ENCODE measurements around the gene URM1. TPM values are rescaled to one million over a fixed set of nuclear protein-coding genes. Genes with fewer than 3 reads are reported as not detected.

URM1 gene
- total and polyA plus RNA-seq, 2 donors (not counting 1 experiment from before 2014, with no cell fraction given), result 28.6 to 35.3 TPM

DNA sequence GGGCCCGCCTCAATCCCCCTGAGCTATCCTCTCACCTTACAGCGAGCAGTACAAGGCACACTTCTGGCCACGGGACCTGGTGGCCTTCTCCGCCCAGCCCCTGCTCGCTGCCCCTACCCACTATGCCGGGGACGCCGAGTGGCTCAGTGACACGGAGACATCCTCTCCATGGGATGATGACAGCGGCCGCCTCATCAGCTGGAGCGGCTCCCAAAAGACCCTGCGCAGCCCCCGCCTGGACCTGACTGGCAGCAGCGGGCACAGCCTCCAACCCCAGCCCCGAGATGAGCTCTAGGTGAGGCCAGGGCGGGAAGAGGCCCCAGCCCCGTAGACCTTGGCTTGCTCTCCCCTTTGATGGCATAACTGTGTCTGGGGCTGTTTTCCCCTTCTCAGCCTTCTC is 64.4 kb downstream of the URM1 start:
- no peaks in the 10 kb centered on the region for H3K79me2 ChIP-seq (ENCODE audit: control insufficient read depth, insufficient read depth, low read length)
- H3K4me1 ChIP-seq (ENCODE audit: control insufficient read depth, extremely low read depth, insufficient read depth, low read length), result peaks cover 4% of the 10 kb centered on the region
- DNase-seq (ENCODE audit: low read depth in 2 of 2), result no peak
- no peak overlapping the region for H2AFZ ChIP-seq (ENCODE audit: low read length)
- H3K4me3 ChIP-seq (replicated peaks in 1 of 4; ENCODE audit: control extremely low read depth in 1 of 4, insufficient read depth in 1 of 4, low read depth in 3 of 4, low read length in 4 of 4), result no peak overlapping the region
- no peak overlapping the region for H3K27ac ChIP-seq (ENCODE audit: insufficient read depth, low read length)
- H3K4me2 ChIP-seq (ENCODE audit: extremely low read depth, insufficient read depth, low read length), result no peak overlapping the region
- peaks cover 4% of the 10 kb centered on the region for H3K36me3 ChIP-seq (ENCODE audit: control insufficient read depth, insufficient read depth, low read length)
- H3K9me3 ChIP-seq (ENCODE audit: control insufficient read depth, insufficient read depth, low read depth, low read length), result no peaks in the 10 kb centered on the region
- TF ChIP-seq, protein P1, sequence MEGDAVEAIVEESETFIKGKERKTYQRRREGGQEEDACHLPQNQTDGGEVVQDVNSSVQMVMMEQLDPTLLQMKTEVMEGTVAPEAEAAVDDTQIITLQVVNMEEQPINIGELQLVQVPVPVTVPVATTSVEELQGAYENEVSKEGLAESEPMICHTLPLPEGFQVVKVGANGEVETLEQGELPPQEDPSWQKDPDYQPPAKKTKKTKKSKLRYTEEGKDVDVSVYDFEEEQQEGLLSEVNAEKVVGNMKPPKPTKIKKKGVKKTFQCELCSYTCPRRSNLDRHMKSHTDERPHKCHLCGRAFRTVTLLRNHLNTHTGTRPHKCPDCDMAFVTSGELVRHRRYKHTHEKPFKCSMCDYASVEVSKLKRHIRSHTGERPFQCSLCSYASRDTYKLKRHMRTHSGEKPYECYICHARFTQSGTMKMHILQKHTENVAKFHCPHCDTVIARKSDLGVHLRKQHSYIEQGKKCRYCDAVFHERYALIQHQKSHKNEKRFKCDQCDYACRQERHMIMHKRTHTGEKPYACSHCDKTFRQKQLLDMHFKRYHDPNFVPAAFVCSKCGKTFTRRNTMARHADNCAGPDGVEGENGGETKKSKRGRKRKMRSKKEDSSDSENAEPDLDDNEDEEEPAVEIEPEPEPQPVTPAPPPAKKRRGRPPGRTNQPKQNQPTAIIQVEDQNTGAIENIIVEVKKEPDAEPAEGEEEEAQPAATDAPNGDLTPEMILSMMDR (conservative IDR thresholded peaks at IDR 0.05 in 1 of 2, IDR thresholded peaks at IDR 0.05 in 1 of 2; ENCODE audit: low read depth in 1 of 2, low read length in 2 of 2), result no peak
- TF ChIP-seq EZH2 (IDR thresholded peaks at IDR 0.05; ENCODE audit: low read length, missing control alignments), result no peak
- no peaks in the 10 kb centered on the region for H4K20me1 ChIP-seq (ENCODE audit: control insufficient read depth, extremely low read depth, insufficient read depth, low read length)
- no peak overlapping the region for H3K9ac ChIP-seq (ENCODE audit: insufficient read depth, low read length)
- no peaks in the 10 kb centered on the region for H3K27me3 ChIP-seq (ENCODE audit: control insufficient read depth, insufficient read depth, low read length)

GRCh38 chr9:128438343-128439109 is 67.4 kb downstream of the URM1 start:
- TF ChIP-seq EZH2 (IDR thresholded peaks at IDR 0.05; ENCODE audit: low read length, missing control alignments), result no peak
- TF ChIP-seq, protein P1 (conservative IDR thresholded peaks at IDR 0.05 in 1 of 2, IDR thresholded peaks at IDR 0.05 in 1 of 2; ENCODE audit: low read depth in 1 of 2, low read length in 2 of 2), result peak; percentile 74 to 95
- Histone ChIP-seq H3K9ac (ENCODE audit: insufficient read depth, low read length) (no peak overlapping the region), H3K4me3 (replicated peaks in 1 of 4; ENCODE audit: control extremely low read depth in 1 of 4, insufficient read depth in 1 of 4, low read depth in 3 of 4, low read length in 4 of 4) (no peak overlapping the region), H3K4me1 (ENCODE audit: control insufficient read depth, extremely low read depth, insufficient read depth, low read length) (peaks cover 4% of the 10 kb centered on the region), H2AFZ (ENCODE audit: low read length) (peak overlapping the region; percentile 45), H3K4me2 (ENCODE audit: extremely low read depth, insufficient read depth, low read length) (no peak overlapping the region), H3K79me2 (ENCODE audit: control insufficient read depth, insufficient read depth, low read length) (no peaks in the 10 kb centered on the region), H4K20me1 (ENCODE audit: control insufficient read depth, extremely low read depth, insufficient read depth, low read length) (no peaks in the 10 kb centered on the region), H3K9me3 (ENCODE audit: control insufficient read depth, insufficient read depth, low read depth, low read length) (no peaks in the 10 kb centered on the region), H3K27ac (ENCODE audit: insufficient read depth, low read length) (no peak overlapping the region), H3K36me3 (ENCODE audit: control insufficient read depth, insufficient read depth, low read length) (peaks cover 1% of the 10 kb centered on the region), H3K27me3 (ENCODE audit: control insufficient read depth, insufficient read depth, low read length) (no peaks in the 10 kb centered on the region)
- peak; percentile 62 to 80 for DNase-seq (ENCODE audit: low read depth in 2 of 2)

- H3K4me1 ChIP-seq (ENCODE audit: control insufficient read depth, extremely low read depth, insufficient read depth, low read length), result peaks cover 4% of the 10 kb centered on the region
- no peaks in the 10 kb centered on the region for H4K20me1 ChIP-seq (ENCODE audit: control insufficient read depth, extremely low read depth, insufficient read depth, low read length)
- no peak overlapping the region for H3K4me3 ChIP-seq (replicated peaks in 1 of 4; ENCODE audit: control extremely low read depth in 1 of 4, insufficient read depth in 1 of 4, low read depth in 3 of 4, low read length in 4 of 4)
- H2AFZ ChIP-seq (ENCODE audit: low read length), result no peak overlapping the region
- H3K27ac ChIP-seq (ENCODE audit: insufficient read depth, low read length), result no peak overlapping the region
- no peak for DNase-seq (ENCODE audit: low read depth in 2 of 2)
- no peaks in the 10 kb centered on the region for H3K27me3 ChIP-seq (ENCODE audit: control insufficient read depth, insufficient read depth, low read length)
- TF ChIP-seq EZH2 (IDR thresholded peaks at IDR 0.05; ENCODE audit: low read length, missing control alignments), result no peak
- TF ChIP-seq, protein P1 (conservative IDR thresholded peaks at IDR 0.05 in 1 of 2, IDR thresholded peaks at IDR 0.05 in 1 of 2; ENCODE audit: low read depth in 1 of 2, low read length in 2 of 2), result no peak
- no peak overlapping the region for H3K9ac ChIP-seq (ENCODE audit: insufficient read depth, low read length)
- no peaks in the 10 kb centered on the region for H3K9me3 ChIP-seq (ENCODE audit: control insufficient read depth, insufficient read depth, low read depth, low read length)
- peaks cover 1% of the 10 kb centered on the region for H3K36me3 ChIP-seq (ENCODE audit: control insufficient read depth, insufficient read depth, low read length)
- no peak overlapping the region for H3K4me2 ChIP-seq (ENCODE audit: extremely low read depth, insufficient read depth, low read length)
- H3K79me2 ChIP-seq (ENCODE audit: control insufficient read depth, insufficient read depth, low read length), result no peaks in the 10 kb centered on the region
These were observed 68.1 kb downstream of the URM1 start for GRCh38 chr9:128439273-128439672.

Other genes starting within 250 kb of the URM1 start
- 57.3 and 57.6 TPM in 2 replicates for gene PTGES2, start 243.6 kb upstream of the URM1 start, total RNA-seq
- 44.8 and 60.7 TPM in 2 replicates for gene PTGES2, start 243.6 kb upstream of the URM1 start, polyA plus RNA-seq
- not detected in 2 replicates for gene LCN2, start 221.9 kb upstream of the URM1 start, total RNA-seq
- gene LCN2, start 221.9 kb upstream of the URM1 start, polyA plus RNA-seq, result not detected in 2 replicates
- gene BBLN, start 211.1 kb upstream of the URM1 start, total RNA-seq, result 22.1 and 29.4 TPM in 2 replicates
- 23.8 TPM in 2 replicates for gene BBLN, start 211.1 kb upstream of the URM1 start, polyA plus RNA-seq
- 21.3 and 27.2 TPM in 2 replicates for gene CIZ1, start 179.8 kb upstream of the URM1 start, total RNA-seq
- gene CIZ1, start 179.8 kb upstream of the URM1 start, polyA plus RNA-seq, result 26.1 and 48.4 TPM in 2 replicates
- 11.8 and 30.4 TPM in 2 replicates for gene DNM1, start 168.0 kb upstream of the URM1 start, total RNA-seq
- 3.7 and 11.6 TPM in 2 replicates for gene DNM1, start 168.0 kb upstream of the URM1 start, polyA plus RNA-seq
- gene GOLGA2, start 95.4 kb upstream of the URM1 start, total RNA-seq, result 96.0 and 118 TPM in 2 replicates
- 107 and 126 TPM in 2 replicates for gene GOLGA2, start 95.4 kb upstream of the URM1 start, polyA plus RNA-seq
- 35.4 and 35.7 TPM in 2 replicates for gene SWI5, start 95.1 kb upstream of the URM1 start, total RNA-seq
- gene SWI5, start 95.1 kb upstream of the URM1 start, polyA plus RNA-seq, result 46.7 and 62.6 TPM in 2 replicates
- 18.7 and 22.6 TPM in 2 replicates for gene TRUB2, start 48.9 kb upstream of the URM1 start, total RNA-seq
- 10.4 and 13.7 TPM in 2 replicates for gene TRUB2, start 48.9 kb upstream of the URM1 start, polyA plus RNA-seq
- 11.2 and 12.6 TPM in 2 replicates for gene COQ4, start 48.5 kb upstream of the URM1 start, total RNA-seq
- gene COQ4, start 48.5 kb upstream of the URM1 start, polyA plus RNA-seq, result 18.3 and 18.7 TPM in 2 replicates
- gene SLC27A4, start 30.8 kb upstream of the URM1 start, total RNA-seq, result 11.7 and 11.8 TPM in 2 replicates
- gene SLC27A4, start 30.8 kb upstream of the URM1 start, polyA plus RNA-seq, result 10.3 and 13.3 TPM in 2 replicates
- 44.9 and 64.2 TPM in 2 replicates for gene CERCAM, start 49.5 kb downstream of the URM1 start, total RNA-seq
- gene CERCAM, start 49.5 kb downstream of the URM1 start, polyA plus RNA-seq, result 56.9 and 90.5 TPM in 2 replicates
- gene ODF2, start 84.6 kb downstream of the URM1 start, total RNA-seq, result 17.7 and 20.6 TPM in 2 replicates
- 10.2 and 16.7 TPM in 2 replicates for gene ODF2, start 84.6 kb downstream of the URM1 start, polyA plus RNA-seq
- gene GLE1, start 133.3 kb downstream of the URM1 start, total RNA-seq, result 22.1 and 23.6 TPM in 2 replicates
- 14.7 and 26.7 TPM in 2 replicates for gene GLE1, start 133.3 kb downstream of the URM1 start, polyA plus RNA-seq
- 229 and 518 TPM in 2 replicates for gene SPTAN1, start 181.2 kb downstream of the URM1 start, total RNA-seq
- 189 and 207 TPM in 2 replicates for gene SPTAN1, start 181.2 kb downstream of the URM1 start, polyA plus RNA-seq

Data from fibroblast of lung (primary cell).